Measurements from ENCODE around the gene ABCD3. TPM values are rescaled to one million over a fixed set of nuclear protein-coding genes. Genes with fewer than 3 reads are reported as not detected.
A peak's percentile ranks its signal among the peaks of the same experiment; 100 is the strongest.

Gene ABCD3
- total and polyA plus RNA-seq, 2 of the 13 experiments (the other 11 are each of a cell fraction or from before 2014, with no cell fraction given): 27.5 to 166 TPM

GRCh38 chr1:94553323-94553730 is 135.1 kb downstream of the ABCD3 start (continued):
- TF ChIP-seq CENPBD1 (CRISPR knock-in tag; IDR thresholded peaks at IDR 0.05; ENCODE audit: borderline replicate concordance, low read depth) (no peak), AGO2 (optimal IDR thresholded peaks at IDR 0.05; ENCODE audit: low read depth, low read length) (no peak), RXRB (CRISPR knock-in tag; IDR thresholded peaks at IDR 0.05; ENCODE audit: borderline replicate concordance) (0 out of 2 replicates have a peak, but pooled peaks have one; percentile 11), ZNF484 (CRISPR knock-in tag; IDR thresholded peaks at IDR 0.05; ENCODE audit: borderline replicate concordance, low read depth) (no peak), ZFP36L1 (CRISPR knock-in tag; IDR thresholded peaks at IDR 0.05) (no peak), ZNF563 (CRISPR knock-in tag; IDR thresholded peaks at IDR 0.05) (no peak), PHF8 (CRISPR knock-in tag; IDR thresholded peaks at IDR 0.05) (no peak), AKAP8 (CRISPR knock-in tag; IDR thresholded peaks at IDR 0.05) (no peak), ZNF616 (CRISPR knock-in tag; IDR thresholded peaks at IDR 0.05; ENCODE audit: low read depth) (no peak), MEIS1 (CRISPR knock-in tag; IDR thresholded peaks at IDR 0.05; ENCODE audit: borderline replicate concordance) (no peak), RCOR2 (CRISPR knock-in tag; IDR thresholded peaks at IDR 0.05) (no peak), PRDM10 (CRISPR knock-in tag; IDR thresholded peaks at IDR 0.05; ENCODE audit: low read depth) (no peak), ZNF724P (CRISPR knock-in tag; IDR thresholded peaks at IDR 0.05; ENCODE audit: borderline replicate concordance) (no peak), ZNF329 (CRISPR knock-in tag; IDR thresholded peaks at IDR 0.05; ENCODE audit: low read depth) (no peak), KLF16 (CRISPR knock-in tag; IDR thresholded peaks at IDR 0.05) (no peak), POLR2AphosphoS5 (IDR thresholded peaks at IDR 0.05; ENCODE audit: low read depth, low read length) (no peak), ZNF577 (CRISPR knock-in tag; IDR thresholded peaks at IDR 0.05; ENCODE audit: borderline replicate concordance, low read depth) (no peak), FOXA1 (IDR thresholded peaks at IDR 0.05) (no peak), FOXA1 (CRISPR knock-in tag; IDR thresholded peaks at IDR 0.05) (0 out of 2 replicates have a peak, but pooled peaks have one; percentile 5), MYNN (CRISPR knock-in tag; IDR thresholded peaks at IDR 0.05; ENCODE audit: low read depth) (no peak), XBP1 (CRISPR knock-in tag; IDR thresholded peaks at IDR 0.05) (no peak), ZNF569 (CRISPR knock-in tag; IDR thresholded peaks at IDR 0.05; ENCODE audit: borderline replicate concordance) (no peak), POGZ (CRISPR knock-in tag; IDR thresholded peaks at IDR 0.05) (0 out of 2 replicates have a peak, but pooled peaks have one; percentile 31), CSRNP2 (CRISPR knock-in tag; conservative IDR thresholded peaks at IDR 0.05; ENCODE audit: low read depth) (no peak), PCBP2 (optimal IDR thresholded peaks at IDR 0.05; ENCODE audit: low read depth, low read length, poor library complexity, severe bottlenecking) (no peak), NCOA2 (CRISPR knock-in tag; IDR thresholded peaks at IDR 0.05) (no peak; the same call in 1 of the 2 replicates)

Measured in HepG2 (cell line).